Keratinocyte (primary cell): ENCODE data around the gene DBF4B.

ENCODE experiments used
- EZH2 ChIP-seq: IDR thresholded peaks from one replicate; pipeline ENCODE4 v1.6.1; 2012; ENCODE audit warnings: inconsistent platforms, mild to moderate bottlenecking, low read length, moderate library complexity
- TF ChIP-seq, protein P1 (sequence below), 3 experiments: IDR thresholded peaks in 1 of 3; conservative IDR thresholded peaks in 1 of 3; optimal IDR thresholded peaks in 1 of 3; 2 replicates in 2 of 3; 3 replicates in 1 of 3; pipeline versions ENCODE3 to v1.5.1; 2011; ENCODE audit warnings: low read length in 3 of 3, mild to moderate bottlenecking in 3 of 3, moderate library complexity in 2 of 3, control low read depth in 1 of 3, inconsistent platforms in 1 of 3; ENCODE audit not compliant: insufficient read depth in 2 of 3; ENCODE audit errors: extremely low read depth in 1 of 3

DNA sequence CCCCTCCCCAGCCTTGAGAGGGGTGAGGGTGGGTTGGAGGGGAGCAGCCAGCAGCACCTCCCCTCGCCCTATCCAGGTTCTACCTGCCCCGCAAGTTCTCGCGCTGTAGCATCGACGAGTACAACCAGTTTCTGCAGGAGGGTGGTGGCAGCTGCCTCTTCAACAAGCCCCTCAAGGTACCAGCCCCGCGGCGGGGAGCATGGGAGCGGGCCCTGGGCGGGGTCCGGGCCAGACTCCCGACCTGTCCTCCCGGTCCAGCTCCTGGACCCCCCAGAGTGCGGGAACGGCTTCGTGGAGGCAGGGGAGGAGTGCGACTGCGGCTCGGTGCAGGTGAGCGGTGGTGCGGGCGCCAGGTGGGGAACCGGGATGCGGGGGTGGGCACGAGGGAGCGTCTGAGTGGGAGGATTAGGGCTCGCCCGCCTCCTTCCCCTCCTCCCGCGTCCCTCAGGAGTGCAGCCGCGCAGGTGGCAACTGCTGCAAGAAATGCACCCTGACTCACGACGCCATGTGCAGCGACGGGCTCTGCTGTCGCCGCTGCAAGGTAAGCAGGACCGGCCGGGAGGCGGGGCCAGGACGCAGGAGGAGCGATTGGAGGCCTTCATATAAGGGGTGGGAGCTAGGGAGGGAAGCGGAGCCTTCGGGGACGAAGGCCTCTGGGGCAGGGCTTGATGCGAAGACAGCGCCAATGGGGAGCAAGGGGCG lies 66.8 kb downstream of the DBF4B start:
- TF ChIP-seq, protein P1, sequence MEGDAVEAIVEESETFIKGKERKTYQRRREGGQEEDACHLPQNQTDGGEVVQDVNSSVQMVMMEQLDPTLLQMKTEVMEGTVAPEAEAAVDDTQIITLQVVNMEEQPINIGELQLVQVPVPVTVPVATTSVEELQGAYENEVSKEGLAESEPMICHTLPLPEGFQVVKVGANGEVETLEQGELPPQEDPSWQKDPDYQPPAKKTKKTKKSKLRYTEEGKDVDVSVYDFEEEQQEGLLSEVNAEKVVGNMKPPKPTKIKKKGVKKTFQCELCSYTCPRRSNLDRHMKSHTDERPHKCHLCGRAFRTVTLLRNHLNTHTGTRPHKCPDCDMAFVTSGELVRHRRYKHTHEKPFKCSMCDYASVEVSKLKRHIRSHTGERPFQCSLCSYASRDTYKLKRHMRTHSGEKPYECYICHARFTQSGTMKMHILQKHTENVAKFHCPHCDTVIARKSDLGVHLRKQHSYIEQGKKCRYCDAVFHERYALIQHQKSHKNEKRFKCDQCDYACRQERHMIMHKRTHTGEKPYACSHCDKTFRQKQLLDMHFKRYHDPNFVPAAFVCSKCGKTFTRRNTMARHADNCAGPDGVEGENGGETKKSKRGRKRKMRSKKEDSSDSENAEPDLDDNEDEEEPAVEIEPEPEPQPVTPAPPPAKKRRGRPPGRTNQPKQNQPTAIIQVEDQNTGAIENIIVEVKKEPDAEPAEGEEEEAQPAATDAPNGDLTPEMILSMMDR (optimal IDR thresholded peaks at IDR 0.05 in 1 of 3, IDR thresholded peaks at IDR 0.05 in 1 of 3, conservative IDR thresholded peaks at IDR 0.05 in 1 of 3; ENCODE audit: extremely low read depth in 1 of 3, insufficient read depth in 2 of 3, low read length in 3 of 3), result no peak
- no peak for TF ChIP-seq EZH2
